NCI-H128 (cell line): ENCODE data around the gene GMDS.

Source experiments
- DNase-seq: peaks from one replicate; lab custom pipeline; 2025; ENCODE audit not compliant: unreplicated experiment; lab: John Stamatoyannopoulos, UW

GMDS gene

GRCh38 chr6:1667012-1667804, 578.2 kb downstream of the GMDS start:
- no peak for DNase-seq

DNA sequence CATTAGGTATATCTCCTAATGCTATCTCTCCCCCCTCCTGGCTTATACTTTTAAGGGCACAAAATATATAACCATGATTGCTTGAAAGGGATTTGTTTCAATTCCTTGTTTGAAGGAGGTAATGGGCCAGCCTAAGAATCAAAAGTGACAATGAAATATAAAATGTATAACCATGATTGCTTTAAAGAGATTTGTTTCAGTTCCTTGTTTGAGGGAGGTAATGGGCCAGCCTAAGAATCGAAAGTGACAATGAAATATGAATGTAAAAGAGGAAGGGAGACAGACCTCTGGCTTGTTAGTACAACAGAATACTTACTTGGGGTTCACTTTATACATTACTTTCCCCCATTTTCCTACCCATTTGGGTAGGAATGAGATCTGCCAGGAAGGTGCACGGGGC, 580.2 kb downstream of the GMDS start:
- no peak for DNase-seq

DNA sequence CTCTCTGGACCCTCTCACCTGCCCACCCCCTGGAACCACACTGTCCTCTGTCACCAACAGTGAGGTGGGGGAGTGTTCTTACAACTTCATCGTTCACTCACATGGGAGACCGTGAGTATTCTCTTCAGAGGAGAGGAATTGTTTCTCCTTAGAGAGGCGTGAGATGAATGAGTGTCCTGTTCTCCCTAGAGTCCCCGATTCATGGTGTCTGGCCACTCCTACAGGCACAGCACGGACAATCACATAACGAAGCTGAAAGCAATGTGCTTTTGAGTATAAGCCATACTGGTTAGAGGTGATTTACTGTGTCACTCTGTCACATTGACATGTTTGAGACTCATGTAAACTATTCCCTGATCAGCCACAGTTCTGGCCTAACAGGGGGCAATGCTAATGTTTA, 581.1 kb downstream of the GMDS start:
- DNase-seq, result no peak

- no peak for DNase-seq
These were observed 581.9 kb downstream of the GMDS start for GRCh38 chr6:1663511-1663910.

DNA sequence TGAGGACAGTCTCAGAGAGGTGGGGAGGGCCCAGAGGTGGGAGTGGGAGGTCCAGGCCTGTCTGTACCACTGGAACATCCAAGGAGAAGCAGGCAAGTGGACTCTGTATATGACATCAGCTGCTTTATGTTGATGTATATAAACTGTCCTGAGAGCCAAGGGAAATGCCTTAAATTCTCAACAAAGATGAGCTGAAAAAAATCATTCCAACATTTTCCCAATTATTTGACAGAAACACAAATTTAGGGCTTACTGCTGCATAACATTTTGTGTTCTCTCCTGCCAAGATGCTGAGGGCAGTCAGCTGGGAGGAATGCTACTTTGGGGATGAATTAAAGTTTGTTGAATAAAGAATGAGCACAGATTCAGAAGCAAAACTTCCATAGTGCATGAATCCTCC, 582.9 kb downstream of the GMDS start:
- no peak for DNase-seq

- DNase-seq, result no peak
These were observed 585.6 kb downstream of the GMDS start for GRCh38 chr6:1659816-1660215.

GRCh38 chr6:1658212-1659005, 587.0 kb downstream of the GMDS start:
- DNase-seq, result no peak

DNA sequence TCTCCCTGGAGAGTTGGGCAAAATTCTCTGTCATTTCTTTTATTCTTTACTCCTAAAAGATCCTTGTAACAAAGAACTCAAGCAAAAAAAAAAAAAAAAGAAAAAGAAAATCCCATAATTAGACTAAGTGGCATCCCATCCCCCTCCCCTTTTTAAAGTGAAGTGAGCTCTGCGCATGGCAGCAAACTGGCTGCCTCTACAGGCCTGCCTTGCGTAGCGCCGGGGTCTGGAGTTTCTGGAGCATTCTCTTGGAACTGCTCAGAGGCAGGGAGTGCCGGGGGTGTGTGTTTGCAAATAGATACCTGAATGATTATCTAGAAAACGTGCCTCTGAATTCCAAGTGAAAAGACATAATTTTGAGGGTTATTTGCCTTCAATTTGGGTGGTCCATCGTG, 587.6 kb downstream of the GMDS start:
- DNase-seq, result no peak

DNA sequence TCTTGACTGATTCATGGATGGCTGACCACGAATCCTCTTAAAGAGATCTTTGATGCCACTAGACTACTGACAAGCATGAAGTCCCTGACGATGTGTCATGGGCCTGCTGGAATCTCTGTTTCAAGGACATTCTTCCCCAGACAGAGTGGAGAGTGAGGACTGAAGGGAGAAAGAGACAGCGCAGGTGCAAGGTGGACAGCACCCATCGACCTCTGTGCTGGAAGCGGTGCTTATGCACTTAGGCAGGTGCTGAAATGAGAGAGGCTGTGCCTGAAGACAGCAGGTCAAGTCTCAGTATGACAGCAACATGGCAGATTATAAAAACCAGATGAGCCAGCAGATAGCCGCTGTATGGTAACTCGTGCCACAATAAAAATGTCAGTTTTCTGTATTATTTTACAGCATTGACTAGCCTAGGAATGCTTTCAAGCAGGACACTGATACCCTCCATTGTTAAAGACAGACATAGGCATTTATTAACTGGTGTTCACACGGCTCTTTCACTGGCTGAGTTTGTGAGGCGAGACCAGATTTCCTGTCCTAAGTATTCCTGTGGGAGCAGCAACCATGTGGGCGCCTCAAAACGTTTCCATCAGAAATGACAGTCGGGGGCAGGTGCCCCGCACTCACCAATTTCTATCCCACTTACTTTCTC, 588.2 kb downstream of the GMDS start:
- DNase-seq, result no peak

DNA sequence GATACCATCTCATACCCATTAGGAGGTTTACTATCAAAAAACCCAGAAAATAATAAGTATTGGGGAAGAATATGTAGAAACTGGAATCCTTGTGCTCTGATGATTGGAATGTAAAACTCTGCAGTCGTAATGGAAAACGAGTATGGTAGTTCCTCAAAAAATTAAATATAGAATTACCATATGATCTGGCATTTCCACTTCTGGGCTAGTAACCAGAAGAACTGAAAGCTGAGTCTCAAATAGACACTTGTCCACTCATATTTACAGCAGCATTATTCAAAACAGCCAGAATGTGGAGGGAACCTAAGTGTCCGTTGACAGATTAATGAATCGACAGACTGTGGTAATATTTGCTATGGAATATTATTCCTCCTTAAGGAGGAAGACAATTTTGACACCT, 591.4 kb downstream of the GMDS start:
- no peak for DNase-seq

DNA sequence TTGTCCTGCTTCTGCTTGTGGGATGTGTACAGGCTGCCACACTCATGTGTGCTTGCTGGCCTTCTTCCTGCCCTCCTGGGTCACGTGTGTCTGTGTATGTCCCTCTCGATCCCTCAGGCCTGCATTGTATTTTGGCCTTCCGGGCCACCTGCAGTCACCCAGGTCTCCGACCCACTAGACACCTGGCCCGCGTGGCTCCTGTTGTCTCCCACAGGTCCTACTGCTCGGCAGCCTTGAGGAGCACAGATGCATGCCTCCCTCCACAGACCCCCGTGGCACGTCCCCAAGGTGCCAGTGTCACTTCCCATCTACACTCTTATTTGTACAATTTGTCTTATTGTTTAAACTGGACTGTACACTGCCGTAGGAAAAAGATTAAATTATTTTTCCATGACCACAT, 592.6 kb downstream of the GMDS start:
- DNase-seq, result no peak

- DNase-seq, result no peak
These were observed 594.0 kb downstream of the GMDS start for GRCh38 chr6:1651362-1651761.

GRCh38 chr6:1645466-1646185, 599.8 kb downstream of the GMDS start:
- DNase-seq, result no peak

GRCh38 chr6:1644516-1645060, 600.8 kb downstream of the GMDS start:
- DNase-seq, result no peak

DNA sequence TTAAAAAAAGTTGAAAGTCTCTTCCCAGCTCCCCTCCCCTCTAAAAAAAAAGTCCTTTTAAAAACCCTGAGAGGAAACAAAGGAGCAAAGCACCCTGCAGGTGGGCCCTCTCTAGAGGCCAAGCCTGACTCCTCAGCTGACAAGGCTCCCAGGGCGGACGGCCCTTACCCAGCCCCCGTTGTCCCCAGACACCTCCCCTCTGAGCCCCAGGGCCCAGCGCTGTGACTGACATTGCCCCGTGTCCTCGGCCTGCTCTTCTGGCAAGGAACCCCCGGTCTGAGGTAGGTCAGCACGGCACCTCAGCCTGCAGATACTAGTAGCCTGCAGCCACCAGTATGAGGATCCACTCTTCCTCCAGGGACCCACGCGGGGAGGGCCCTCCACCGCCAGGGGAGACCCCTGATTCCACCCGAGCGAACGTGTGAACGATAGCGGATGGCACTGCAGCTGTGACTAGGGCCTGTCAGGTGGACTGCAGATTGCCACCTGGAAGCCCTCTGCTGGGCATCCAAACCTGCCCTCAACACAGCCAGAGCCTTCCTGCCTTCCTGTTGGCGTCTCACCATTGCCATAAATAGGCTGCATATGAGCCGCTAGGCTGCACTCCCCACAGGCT, 601.5 kb downstream of the GMDS start:
- no peak for DNase-seq

GRCh38 chr6:1643111-1643510, 602.3 kb downstream of the GMDS start:
- no peak for DNase-seq

- no peak for DNase-seq
These were observed 604.0 kb downstream of the GMDS start for GRCh38 chr6:1641343-1641885.

GRCh38 chr6:1640476-1640875, 604.9 kb downstream of the GMDS start:
- DNase-seq, result no peak

GRCh38 chr6:1639430-1639829, 606.0 kb downstream of the GMDS start:
- no peak for DNase-seq
